Choroid plexus epithelial cell (primary cell): ENCODE data around the gene MED10.
"Not testable (repeated sequence)": the region's sequence is repeated elsewhere in the genome, so short reads cannot be mapped to it uniquely, and the experiment has no call there.

Experiments
- DNase-seq: peaks from one replicate; pipeline ENCODE4 v3.0.0-alpha.2; 2010; ENCODE audit warnings: low read depth
- H3K4me3 ChIP-seq: 2 replicates; pipeline ENCODE4 v1.5.1; 2011; ENCODE audit warnings: low read depth, mild to moderate bottlenecking, control low read depth, low read length, moderate library complexity
- TF ChIP-seq, protein P1 (sequence below): conservative IDR thresholded peaks from 2 replicates; pipeline ENCODE4 v1.5.1; 2011; ENCODE audit warnings: low read depth, mild to moderate bottlenecking, control low read depth, inconsistent platforms, low read length, moderate library complexity

MED10 gene

DNA sequence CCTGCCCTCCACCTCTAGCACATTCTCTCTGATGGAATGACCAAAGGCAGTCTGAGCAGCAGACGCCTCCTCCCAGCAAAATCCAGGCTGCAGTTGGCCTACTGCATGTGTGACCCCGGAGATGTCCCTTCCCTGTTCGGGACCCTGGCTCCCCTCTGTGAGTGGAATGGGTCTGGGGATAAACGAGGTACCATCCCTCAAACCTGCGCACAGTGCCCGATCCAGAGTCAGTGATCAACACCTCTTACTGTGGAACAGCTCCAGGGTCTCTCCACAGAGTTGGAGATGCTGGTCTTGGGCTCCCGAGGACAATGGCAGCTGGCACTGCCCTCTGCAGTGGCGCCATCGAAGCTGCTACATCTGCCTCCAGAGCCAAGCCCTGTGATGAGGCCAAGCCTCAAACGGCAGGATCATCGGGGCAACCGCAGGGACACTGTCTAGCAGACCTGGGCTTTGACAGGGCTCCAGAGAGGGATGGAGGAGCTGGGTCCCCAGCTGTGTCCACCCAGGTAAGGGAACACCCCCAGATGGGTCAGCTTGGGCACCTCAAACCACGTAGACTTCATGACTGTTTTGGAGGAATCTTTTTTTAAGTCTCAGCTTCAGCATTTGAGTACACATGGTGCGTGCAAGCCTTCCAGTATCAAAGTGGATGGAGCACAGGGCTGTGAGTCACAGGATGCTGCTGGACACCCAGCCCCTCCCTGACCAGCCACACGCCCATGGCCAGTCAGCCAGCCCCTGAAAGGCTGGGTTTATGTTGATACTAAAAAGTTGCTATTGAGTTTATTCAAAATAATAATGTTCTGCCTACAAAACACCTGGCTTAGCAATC, 13.0 kb downstream of the MED10 start:
- no peak overlapping the region for H3K4me3 ChIP-seq
- TF ChIP-seq, protein P1, sequence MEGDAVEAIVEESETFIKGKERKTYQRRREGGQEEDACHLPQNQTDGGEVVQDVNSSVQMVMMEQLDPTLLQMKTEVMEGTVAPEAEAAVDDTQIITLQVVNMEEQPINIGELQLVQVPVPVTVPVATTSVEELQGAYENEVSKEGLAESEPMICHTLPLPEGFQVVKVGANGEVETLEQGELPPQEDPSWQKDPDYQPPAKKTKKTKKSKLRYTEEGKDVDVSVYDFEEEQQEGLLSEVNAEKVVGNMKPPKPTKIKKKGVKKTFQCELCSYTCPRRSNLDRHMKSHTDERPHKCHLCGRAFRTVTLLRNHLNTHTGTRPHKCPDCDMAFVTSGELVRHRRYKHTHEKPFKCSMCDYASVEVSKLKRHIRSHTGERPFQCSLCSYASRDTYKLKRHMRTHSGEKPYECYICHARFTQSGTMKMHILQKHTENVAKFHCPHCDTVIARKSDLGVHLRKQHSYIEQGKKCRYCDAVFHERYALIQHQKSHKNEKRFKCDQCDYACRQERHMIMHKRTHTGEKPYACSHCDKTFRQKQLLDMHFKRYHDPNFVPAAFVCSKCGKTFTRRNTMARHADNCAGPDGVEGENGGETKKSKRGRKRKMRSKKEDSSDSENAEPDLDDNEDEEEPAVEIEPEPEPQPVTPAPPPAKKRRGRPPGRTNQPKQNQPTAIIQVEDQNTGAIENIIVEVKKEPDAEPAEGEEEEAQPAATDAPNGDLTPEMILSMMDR, result no peak
- DNase-seq, result peak; percentile 41

DNA sequence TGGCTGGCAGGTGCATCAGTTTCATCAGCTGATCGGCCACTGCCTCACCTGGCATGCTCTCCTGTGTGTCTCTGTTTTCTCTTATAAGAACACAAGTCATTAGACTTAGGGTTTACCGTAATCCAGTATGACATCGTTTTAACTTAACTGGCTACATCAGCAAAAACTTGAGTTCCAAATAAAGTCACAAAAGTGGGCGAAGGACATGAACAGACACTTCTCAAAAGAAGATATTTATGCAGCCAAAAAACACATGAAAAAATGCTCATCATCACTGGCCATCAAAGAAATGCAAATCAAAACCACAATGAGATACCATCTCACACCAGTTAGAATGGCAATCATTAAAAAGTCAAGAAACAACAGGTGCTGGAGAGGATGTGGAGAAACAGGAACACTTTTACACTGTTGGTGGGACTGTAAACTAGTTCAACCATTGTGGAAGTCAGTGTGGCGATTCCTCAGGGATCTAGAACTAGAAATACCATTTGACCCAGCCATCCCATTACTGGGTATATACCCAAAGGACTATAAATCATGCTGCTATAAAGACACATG, 14.8 kb downstream of the MED10 start:
- DNase-seq, H3K4me3 ChIP-seq: not testable (repeated sequence)

DNA sequence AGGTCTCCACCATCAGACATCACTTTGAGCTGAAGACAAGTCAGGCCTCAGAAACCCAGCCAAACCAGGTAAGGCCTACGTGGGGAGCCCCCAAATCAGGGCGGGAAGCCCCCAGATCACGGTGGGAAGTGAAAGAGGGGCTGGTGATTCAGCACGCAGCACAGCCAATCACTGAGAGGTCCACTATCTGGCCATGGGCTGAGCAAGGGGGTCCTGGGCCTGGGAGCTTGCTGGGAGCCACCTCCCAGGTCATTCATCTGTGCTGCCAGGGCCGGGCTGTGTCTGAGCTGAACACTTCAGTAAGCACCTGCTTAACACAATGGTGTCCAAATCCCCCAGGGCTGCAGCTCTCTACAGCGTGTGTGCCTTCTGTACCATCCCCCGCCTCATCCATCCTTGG, 15.5 kb downstream of the MED10 start:
- TF ChIP-seq, protein P1, result no peak
- DNase-seq, result no peak
- no peak overlapping the region for H3K4me3 ChIP-seq

DNA sequence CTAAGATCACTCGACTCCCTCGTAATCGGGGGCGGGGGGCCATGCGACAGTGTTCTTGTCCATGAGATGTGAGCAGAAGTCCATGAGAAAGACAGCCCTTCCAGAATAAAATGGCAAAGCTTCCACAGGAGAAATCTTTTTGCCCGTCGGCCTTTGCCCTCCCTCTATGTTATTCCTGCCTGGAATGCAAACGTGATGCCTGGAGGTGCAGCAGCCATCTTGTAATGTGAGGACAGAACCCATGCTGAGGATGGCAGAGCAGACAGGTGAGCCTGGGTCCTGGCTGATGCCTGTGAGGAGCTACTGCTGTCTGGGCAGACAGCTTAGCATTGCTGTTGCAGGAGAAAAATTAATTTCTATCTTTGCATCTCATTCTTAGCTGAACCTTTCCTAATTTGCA, 17.2 kb downstream of the MED10 start:
- no peak overlapping the region for H3K4me3 ChIP-seq
- DNase-seq, result no peak
- TF ChIP-seq, protein P1, result no peak

DNA sequence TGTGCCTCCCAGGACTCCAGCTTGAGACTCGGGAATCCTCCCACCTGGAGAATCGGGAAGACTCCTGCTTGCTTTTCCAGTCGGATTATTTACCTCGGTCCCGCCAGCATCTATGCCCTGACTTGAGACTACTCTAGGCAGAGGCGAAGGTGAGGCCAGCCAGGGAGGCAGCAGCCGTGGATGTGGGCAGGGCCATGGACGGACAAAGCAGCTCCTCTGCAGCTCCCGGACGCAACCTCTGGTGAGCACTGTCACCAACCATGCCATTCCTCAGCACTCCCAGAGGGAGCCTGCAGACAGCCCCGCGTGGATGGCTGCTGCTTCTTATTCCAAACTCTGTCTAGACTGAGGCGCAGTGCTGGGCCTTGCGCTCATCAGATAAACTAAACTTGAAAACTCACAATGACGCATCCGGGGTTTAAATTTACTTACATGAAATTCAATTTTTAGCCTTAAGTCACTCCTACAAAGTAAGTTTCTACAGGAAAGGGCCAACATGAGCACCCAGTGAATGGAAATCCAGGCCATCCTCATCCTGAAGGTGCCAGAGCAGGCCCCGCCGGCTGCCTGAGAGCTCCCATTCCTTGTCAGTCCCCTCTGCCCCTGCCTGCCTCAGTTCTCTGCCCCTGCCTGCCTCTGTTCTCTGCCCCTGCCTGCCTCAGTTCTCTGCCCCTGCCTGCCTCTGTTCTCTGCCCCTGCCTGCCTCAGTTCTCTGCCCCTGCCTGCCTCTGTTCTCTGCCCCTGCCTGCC, 17.8 kb downstream of the MED10 start:
- no peak overlapping the region for H3K4me3 ChIP-seq
- no peak for DNase-seq

DNA sequence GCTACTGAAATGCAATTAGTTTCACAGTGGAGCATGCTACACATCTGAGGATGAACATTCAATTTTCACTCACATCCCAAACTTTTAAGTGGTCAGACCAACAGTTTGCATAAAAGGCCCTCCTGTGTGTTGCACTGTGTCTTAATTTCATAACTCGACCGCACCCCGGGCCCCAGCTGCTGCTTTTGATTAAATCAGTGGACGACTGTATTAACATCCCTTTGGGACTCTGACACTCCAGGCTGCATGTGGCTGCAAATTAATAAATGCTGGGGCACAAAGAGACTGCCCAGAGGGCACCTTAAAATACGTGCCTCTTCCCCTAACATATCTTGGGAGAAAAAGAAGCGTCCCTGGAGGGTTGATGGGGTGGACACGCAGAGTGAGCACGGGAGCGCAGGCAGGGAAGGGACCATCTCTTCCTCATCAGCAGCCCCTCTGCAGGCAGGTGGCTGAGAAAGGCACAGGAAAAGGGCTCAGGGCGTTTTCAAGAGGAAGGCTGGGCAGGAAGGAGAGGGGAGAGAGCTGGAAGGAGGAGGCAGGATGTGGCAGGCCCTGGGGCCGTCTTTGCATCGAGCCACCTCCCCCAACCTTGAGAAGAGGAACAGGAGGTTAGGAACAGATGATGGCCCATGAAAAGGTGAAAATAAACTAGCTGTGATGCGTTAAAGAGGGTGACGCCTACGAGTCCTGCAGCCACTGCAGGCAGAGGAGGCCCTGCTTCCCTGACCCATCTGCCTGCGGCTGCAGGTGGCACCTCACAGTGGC, 18.6 kb downstream of the MED10 start:
- TF ChIP-seq, protein P1, result no peak
- H3K4me3 ChIP-seq, result no peak overlapping the region
- no peak for DNase-seq

More for the DNA sequence above, 17.8 kb downstream of the MED10 start:
- TF ChIP-seq, protein P1, result no peak

DNA sequence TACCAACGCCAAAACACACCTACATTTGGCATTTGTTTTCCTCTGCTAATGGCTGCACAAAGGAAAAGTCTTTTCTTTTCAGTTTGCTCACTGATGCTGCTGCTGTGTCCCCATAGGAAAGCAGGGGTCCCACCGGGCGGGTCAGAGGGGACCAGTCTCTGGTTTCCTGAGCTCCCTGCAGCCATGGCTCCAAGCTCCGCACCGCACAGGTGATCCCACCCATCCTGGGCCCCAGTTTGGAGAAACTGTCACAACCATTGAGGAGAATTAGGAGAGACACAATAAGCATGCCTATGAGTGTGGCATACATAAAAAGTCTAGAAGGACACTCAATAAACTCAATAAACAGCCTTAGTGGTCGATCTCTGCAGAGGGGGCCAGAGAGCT, 19.9 kb downstream of the MED10 start:
- no peak overlapping the region for H3K4me3 ChIP-seq
- TF ChIP-seq, protein P1, result no peak
- DNase-seq, result no peak

DNA sequence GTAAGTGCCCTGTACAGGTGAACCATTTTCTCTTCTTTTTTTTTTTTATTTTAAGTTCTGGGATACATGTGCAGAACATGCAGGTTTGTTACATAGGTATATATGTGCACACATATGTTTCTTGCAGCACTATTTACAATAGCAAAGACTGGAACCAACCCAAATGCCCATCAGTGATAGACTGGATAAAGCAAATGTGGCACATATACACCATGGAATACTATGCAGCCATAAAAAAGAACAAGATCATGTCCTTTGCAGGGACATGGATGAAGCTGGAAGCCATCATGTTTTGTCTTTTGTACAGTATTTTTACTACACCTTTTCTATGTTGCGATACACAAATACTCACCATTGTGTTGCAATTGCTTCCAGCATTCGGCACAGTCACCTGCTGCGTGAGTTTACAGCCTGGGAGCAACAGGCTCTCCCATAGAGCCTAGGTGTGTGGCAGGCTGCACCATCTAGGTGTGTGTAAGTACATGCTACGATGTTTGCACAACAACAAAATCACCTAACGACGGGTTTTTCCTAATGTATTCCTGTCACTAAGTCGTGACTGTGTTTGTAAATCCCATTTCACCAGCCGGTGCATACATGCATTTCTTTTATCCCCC, 20.4 kb downstream of the MED10 start:
- H3K4me3 ChIP-seq, DNase-seq: not testable (repeated sequence)
